PC-9 (cell line): ENCODE data around the gene NPHP4.

Experiments used
- CTCF ChIP-seq: fragments of 200-600 bp; sonication (generic); conservative IDR thresholded peaks from 2 replicates; pipeline ENCODE4 v1.6.1; 2017; ENCODE audit warnings: mixed run types, antibody characterized with exemption, mild to moderate bottlenecking, moderate library complexity
- EZH2 ChIP-seq: fragments of 200-600 bp; sonication (generic); IDR thresholded peaks from 2 replicates; pipeline ENCODE4 v1.8.0; 2017; ENCODE audit warnings: antibody characterized with exemption, low read depth

GRCh38 chr1:6035303-6035702 is 43.1 kb upstream of the NPHP4 start:
- TF ChIP-seq CTCF (no peak), EZH2 (no peak)
